Activated CD4-positive, alpha-beta T cell treated with anti-CD3 and anti-CD28 coated beads, Interleukin-2, Interleukin-6, amounts not matched to agents 100 ng/mL and 50 ng/mL, durations not matched to agents 16 hours and 8 hours (primary cell): Measurements from ENCODE around the gene CCL14.
A peak's percentile ranks its signal among the peaks of the same experiment; 100 is the strongest.

Experiments
- DNase-seq: peaks from one replicate; pipeline ENCODE4 v3.0.0-alpha.2; 2020

Gene CCL14

DNA sequence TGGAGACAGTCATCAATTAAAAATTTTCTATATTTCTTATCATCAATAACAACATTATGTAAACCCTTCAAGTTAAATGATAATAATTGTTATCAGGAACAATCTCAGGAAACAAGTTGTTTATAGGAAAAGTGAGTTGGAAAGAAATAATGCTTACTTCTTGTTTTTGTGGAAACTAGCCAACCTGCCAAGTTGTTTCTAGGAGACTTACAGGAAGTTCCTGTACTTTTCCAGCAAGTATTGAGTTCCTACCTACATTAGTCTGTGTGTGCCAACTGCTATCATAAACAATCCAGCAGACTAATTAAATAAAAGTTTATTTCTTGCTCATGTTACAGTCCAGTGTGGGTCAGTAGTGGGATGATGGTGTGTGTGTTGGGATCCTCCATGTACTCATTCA lies 1.6 kb upstream of the CCL14 start:
- no peak for DNase-seq

DNA sequence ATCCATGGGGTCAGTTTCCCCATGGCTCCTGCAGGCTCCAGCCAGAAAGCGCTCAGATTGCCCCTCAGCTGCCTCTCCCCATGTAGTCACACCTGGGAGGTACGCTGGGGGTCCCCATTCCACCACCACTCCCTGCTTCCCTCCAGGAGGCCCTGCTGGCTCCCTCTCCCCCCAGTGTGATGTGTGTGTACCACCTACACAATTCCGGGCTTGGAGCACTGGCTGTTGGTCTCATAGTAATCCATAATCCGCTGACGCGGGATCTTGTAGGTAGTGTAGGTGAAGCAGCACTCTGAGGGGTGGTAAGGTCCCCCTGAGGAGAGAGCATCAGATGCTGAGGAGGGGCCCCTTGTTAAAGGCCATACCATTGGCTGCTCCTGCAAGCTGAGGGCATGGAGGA lies 2.4 kb downstream of the CCL14 start:
- no peak for DNase-seq

DNA sequence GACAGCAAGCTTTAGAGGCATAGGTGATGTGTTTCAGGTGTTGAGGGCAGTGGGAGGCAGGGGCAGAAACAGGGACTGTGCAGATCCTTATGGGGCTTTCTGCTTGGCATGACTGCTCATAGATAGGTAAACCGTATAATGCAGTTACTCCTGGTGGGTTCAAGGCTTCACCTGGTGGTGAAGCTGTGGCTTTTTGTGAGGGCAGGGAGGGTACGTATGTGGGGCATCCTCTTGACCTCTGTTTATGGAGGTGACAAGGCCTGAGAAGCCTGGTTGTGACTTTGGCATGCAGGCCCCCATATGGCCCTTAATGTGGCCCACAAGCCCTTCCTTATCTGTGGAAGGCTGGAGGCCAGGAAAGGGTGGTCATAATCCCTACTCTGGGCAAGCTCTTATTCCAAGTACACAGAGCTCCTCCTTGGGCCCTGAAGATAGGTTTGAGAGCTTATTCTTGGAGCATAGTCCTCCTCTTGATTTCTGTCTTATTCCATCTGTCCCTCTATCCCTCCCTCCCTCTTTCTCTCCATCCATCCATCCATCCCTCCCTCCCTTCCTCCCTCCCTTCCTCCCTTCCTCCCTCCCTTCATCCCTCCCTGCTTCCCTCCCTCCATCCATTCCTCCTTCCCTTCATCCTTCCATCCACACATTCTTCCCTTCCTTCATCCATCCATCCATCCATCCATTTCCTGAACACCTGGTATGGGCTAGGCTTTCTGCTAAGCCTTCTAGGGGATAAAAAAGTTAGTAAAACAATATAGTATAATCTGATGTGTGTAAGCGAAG lies 3.9 kb downstream of the CCL14 start:
- no peak for DNase-seq

DNA sequence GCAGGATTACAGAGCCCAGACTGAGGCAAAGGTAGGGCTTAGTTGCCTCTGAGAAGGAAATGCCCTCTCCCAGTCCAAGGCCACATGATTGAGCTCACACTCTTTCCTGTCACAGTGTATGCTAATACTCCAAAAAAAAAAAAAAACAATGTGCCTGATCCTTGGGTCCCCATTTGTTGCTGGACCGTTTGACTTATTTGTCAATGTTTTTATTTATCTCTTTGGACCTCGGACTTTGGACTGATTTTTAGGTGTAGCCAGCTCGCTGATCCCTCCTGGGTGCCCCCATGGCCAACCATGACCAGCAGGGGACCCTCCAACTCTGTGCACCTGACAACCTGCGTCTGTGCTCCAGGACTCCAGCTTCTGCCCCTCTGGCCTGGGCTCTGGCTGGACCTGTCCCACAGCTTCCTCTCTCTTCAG lies 4.6 kb downstream of the CCL14 start:
- DNase-seq = no peak

DNA sequence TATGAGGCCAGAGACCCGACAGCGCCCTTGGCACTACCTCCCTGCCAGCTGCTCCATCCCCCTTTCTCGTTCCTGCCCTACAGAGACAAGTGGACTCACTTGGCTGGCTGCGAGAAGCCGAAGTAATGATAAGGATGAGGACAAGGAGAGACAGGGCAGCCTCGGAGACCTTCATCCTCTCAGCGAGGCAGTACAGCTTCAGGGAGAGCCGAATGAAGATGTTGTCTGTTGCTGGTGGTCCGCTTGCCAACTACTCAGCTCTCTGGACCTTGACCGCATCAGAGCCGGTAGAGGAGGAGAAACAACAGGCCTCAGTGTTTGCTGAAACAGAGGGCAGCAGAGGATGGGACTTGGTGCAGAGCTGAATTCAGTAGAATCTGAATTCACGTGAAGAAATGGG lies 5.3 kb downstream of the CCL14 start, which contains the start of gene CCL16:
CCL16 (minus strand) TSS at position 252 of the 400 bp plus-strand sequence; CDS start at position 175, 77 bp downstream.
- DNase-seq = no peak

DNA sequence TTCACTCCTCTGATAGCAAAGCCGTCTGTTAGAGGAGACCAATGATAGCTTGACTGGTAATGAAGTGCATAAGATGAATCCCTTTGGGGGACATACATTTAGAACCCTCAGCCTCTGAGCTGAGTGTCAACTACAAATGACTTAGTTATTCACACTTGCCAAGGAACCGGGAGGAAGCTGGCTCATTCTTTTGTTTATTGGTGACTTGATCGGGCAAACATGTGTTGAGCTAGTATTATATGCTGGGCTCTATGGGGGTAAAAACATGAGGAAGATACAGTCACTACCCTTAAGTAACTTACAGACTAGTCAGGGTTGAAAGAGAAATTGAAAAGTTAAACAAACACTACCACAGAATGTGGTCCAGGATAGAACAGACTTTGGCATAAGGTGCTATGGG lies 8.2 kb downstream of the CCL14 start:
- no peak for DNase-seq

DNA sequence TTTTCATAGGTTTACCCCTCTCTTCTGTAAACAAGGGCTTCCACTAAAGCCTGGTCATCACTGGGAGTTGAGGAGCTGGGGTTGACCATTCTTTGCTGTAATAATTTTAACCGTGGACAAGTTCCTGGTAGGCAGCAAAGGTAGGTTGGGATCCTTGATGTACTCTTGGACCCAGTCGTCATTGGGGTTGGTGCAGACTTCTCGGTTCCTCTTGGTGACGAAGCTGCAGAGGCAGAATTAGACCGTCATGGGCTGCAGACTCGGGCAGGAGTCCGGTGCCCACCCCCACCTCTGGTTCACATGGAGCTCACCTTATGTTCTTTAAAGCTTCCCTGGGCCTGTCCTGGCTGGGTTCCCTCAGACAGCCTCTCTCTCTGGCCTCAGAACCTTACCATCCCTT lies 9.0 kb downstream of the CCL14 start:
- DNase-seq = no peak

DNA sequence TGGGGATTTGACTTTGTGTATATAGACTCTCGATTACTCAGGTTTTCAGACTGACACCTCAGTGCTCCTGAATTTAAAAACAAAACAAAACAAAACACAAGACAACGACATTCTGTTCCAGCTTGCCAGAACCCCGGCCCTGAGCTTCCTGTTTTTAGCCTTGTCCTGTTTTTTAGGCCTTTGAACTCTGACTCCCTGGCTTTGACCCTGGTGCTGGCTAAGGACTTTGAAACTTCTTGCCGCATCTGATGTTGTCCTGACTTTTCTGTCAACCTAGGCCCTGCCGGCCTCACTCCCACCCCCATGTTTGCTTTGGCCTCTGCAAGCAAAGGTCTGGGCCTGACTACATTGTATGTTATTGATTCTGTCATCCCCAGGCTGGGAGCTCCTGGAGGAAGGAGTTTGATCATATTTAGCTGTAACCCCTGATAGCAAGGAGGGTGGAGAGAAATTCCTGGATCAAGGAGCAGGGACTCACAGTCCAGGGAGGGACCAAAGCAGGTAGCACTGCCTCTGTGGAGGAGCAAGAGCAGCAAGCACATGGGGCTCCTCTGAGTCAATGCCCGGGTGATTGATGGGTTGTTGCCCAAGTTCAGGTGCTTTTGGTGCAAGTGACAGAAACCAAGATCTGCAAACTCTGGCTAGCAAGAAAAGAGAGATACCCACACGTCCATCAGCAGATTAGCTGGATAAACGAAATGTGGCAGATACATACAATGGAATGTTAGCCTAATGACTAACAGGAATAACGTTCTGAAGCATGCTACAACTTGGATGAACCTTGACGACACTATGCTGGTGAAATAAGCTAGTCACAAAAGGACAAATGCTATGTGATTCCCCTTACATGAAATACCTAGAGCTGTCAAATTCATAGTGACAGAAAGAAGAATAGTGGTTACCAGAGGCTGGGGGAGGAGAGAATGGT lies 12.9 kb downstream of the CCL14 start:
- DNase-seq = no peak

DNA sequence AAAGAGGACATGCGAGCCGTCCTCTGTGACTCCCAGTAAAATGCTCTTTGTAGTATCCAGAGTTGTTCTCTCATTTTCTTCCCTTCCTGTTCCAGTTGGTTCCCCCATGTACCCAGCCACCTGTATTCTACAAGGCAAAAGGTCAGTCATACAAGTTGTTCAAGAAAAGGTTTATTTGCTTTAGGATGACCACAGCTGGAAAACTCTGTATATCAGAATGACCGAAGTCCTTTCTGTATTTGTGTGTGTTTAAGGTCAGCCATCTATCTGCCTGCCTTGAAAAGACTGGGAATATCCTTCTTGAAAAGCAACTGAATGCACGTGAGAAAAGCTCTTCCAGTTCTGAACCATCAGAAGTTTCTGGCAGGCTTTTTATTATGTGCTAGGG lies 13.6 kb downstream of the CCL14 start:
- DNase-seq = no peak

DNA sequence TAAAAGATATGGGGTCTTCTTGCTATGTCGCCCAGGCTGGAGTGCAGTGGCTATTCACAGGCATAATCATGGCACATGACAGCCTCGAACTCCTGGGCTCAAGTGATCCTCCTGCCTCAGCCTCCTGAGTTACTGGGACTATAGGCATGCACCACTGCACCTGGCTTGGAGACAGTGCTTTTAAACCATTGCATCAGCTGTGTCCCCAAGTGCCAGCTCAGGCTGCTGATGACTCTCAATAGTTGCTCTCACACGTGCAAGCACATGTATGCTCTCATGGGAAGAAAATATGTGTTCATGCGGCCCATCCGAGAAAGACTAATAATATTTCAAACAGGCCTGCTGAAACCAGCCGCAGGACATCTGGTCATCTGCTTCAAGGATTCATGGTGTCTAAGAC lies 14.0 kb downstream of the CCL14 start:
- no peak for DNase-seq

DNA sequence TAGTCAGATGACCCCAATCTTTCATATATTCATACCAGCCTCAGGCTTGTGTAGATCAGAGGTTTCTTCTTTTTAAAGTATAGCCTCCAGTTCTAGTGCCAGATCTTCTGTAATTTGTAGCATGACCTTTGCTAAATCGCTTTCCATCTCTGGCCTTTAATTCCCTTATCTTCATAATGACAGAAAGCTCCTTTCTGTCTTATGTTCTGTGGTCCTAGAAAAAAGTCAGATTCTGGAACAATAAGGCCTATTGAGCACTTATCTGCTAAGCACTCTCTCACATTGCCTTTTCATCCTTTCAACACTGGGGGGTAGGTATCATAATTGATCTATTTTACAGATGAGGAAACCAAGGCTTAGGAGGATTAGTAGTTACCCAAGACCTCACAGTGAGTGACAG lies 14.5 kb downstream of the CCL14 start:
- DNase-seq = no peak

DNA sequence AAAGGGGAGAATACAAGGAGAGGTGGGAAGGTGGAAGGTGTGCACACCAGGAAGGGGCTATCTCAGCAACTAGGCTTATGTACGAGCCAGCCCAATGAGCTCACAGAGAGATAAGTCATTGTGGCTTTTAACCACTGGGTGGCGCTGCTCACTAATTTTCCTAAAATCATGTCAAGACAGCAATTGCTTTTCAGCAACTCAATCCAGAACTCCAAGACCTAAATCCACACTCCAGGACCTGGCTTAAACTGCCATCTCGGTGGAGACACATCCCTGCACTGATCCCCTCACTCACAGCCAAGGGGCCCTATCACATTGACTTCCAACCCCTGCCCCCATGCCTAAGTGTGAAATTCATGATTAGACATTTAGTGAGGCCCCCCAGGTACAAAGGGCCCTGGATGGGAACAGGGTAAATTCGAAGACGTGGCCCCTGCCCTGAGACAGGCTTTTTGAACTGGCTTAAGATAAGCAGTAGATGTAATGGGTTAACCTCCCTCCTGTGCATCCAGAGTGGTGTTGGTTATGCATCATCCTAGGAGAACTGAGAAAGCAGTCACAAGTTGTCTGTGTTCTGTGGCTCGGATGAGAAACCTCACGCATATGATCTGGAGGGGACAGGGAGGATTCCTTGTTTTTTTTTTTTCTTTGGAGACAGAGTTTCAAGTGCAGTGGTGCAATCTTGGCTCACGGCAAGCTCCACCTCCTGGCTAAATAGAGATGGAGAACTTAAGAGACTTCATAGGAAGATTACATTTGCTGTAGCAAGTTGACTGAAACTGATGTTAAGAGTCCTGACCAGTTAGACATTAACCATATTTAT lies 16.8 kb downstream of the CCL14 start:
- DNase-seq = peak; percentile 87

DNA sequence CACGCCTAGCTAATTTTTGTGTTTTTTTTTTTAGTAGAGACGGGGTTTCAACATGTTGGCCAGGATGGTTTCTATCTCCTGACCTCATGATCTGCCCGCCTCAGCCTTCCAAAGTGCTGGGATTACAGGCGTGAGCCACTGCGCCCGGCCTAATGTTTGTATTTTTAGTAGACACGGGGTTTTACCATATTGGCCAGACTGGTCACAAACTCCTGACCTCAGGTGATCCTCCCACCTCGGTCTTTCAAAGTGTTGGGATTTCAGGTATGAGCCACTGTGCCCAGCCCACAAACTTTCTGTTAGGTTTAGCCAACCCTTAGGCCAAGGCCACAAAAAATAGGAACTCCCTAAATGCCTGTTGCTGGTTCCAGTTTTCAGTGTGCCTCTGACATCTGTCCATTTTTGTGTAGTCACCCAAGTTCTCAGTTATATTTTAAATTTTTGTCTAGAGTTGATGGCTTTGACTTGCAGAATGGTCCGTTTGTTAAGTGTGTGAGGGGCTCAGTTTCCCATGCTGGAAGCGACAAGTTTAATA lies 17.9 kb downstream of the CCL14 start:
- DNase-seq = no peak

DNA sequence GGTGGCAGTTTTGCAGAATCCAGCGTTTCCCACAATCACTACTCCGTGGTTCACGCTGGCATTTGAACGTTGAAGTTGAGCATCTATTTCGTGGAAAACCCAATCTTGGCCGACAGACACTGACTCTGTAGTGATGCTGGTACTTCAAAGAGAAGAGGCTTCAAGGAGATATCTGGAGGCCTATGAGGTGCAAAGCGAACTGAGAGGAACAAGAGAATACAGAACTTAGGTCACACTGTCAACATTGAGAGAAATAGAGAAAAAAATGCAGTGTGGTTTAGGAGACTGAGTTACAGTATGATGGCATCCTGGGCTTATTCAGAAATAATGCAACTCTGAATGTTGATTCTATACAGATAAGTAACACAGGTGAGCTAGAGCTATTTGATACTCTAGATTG lies 21.3 kb downstream of the CCL14 start:
- peak; percentile 22 for DNase-seq

DNA sequence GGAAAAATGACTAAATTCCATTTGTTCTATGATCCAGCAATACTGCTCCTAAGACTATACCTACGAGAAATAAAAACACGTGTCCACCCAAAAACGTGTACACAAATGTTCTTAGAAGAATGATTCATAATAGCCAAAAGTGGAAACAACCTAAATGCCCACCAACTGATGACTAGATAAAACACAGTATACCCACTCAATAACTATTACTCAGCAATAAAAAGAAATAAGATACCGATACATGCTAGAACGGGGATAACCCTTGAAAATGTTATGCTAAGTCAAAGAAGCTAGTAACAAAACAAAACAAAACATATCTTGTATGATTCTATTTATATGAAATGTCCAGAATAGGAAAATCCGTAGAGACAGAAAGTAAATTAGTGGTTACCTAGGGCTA lies 22.9 kb downstream of the CCL14 start:
- DNase-seq = no peak

DNA sequence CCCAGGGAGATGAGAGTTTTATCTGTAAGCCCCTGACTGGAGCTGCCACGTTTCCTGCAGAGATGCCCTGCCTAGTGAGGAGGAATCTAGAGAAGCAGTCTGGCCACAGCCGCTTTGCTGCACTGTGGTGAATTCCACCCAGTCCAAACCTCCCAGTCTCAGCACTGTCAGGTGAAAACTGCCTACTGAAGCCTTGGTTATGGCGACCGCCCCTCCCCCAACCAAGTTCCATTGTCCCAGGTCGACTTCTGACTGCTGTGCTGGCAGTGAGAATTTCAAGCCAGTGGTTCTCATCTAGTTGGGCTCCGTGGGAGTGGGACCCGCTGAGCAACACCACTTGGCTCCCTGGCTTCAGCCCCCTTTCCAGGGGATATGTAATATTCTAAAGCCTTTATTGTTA lies 32.8 kb downstream of the CCL14 start:
- DNase-seq = no peak

DNA sequence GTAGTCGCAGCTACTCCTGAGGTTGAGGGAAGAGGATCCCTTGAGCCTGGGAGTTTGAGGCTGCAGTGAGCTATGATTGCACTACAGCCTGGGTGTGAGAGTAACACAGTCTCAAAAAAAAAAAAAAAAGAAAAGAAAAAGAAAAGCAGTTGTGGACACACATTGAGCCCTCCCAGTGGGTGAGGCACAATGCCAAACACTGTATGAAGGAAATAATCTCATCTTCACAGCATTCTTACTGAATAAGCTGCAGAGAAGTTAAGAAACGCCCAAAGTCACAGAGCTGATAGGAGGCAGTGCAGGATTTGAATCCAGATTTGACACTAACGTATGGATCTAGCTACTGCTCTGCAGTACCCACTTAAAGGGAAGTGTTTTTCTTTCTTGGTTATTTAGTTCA lies 37.1 kb downstream of the CCL14 start:
- no peak for DNase-seq

DNA sequence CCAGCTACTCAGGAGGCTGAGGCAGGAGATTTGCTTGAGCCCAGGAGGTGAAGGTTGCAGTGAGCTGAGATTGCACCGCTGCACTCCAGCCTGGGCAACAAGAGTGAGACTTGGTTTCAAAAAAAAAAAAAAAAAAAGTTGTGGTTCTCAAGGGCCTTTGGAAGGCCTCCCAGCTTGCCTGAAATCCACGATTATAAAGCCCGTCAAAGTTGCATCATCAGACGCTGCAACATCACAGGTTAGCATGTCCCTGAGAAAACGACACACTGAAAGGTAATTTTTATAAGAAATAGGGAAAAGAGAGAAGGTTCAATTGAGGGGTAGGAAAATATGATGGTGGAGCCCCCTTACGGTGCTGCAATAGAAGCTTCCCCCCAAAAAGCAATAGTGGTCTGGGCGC lies 38.4 kb downstream of the CCL14 start:
- no peak for DNase-seq

DNA sequence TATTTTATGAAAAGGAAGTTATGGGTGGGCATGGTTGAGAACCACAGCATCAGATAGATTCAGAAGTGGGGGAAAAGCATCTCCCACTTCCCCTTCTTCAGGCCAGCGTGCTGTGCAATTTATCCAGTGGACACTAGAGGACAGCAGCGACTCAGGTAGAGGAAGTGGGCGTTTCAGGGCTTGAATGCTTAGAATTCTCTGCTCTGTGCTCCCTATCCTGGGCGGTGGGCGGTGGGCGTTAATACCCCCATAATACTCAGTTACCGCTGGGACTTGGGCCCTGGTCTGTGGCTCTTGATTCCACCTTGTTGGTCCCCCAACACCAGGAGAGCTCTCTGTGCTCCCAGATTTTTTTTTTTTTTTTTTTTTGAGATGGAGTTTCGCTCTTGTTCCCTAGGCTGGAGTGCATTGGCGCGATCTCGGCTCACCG lies 39.4 kb downstream of the CCL14 start:
- DNase-seq = peak; percentile 62

DNA sequence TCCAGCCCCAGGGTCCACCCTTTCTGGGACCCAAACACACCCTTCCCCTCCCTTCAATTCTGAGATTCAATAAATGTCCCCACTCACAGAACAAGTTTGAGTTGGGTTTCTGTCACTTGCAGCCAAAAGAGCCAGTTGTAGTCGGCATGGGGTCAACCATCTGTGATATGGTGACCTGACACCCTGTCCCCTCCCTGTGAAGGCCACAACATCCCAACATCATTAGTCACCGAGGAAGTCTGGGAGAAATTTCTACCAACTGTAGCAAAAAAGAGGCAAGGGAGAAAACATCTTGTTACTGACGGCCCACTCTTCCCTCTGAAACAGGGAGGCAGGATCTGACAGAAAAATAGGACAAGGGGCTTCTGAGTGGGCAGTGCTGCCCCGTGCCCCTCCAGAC lies 42.4 kb downstream of the CCL14 start:
- no peak for DNase-seq

DNA sequence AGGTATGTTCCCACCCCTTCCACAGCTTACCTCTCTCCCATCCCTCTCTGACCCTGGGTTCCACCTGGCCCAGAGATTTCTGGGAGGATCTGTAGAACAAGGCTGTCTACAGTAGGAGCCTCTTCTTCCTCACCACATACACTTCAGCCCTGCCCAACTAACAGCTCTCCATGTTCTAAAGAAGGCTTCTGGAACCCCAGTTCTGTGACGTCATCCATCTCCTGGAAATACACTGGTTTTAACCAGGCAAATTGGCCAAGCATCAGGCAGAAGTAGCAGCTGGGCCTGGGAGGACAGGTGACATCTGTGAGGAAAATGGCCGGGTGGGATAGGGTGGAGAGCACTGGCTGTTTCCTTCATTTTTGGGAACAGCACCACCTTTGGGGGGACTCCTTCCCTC lies 43.0 kb downstream of the CCL14 start, which contains the start of gene LYZL6:
LYZL6 (minus strand) TSS at position 177 of the 400 bp plus-strand sequence. CDS start 4,357 bp downstream, outside the sequence.
- no peak for DNase-seq

DNA sequence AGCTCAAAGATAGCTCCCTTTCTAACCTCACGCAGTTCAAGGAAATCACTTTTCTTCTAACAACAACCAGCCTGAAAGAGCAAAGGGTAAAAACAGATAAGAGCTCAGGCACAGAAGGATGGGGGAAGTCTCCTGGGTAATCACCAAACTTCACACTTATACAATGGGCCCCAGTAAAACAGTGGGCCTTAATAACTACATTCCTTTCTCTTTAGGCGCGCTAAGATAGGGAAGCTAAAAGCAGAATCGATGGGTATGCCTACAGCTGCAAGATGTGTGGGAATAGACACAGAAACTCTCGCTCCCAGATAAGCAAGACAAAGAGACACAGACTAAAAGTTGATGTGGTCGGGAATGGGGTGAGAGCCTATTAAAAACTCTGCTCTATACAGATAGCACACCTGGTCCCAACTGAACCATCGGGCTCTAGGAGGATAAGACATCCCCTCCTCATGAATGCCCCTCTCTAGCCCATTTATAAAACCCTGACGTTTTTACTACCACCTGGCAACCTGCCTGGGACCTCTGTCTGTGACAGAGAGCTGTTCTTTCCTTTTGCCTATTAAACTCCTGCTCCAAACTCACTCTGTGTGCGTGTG lies 43.8 kb downstream of the CCL14 start:
- DNase-seq = no peak
